ENCODE data around the gene AKR1B1. TPM values are rescaled to one million over a fixed set of nuclear protein-coding genes. Genes with fewer than 3 reads are reported as not detected.

Gene AKR1B1
- total and polyA plus RNA-seq, 9 of the 15 experiments (the other 6 are each of a cell fraction or from before 2014, with no cell fraction given) = 2.0 to 10.6 (median 6.2) TPM

DNA sequence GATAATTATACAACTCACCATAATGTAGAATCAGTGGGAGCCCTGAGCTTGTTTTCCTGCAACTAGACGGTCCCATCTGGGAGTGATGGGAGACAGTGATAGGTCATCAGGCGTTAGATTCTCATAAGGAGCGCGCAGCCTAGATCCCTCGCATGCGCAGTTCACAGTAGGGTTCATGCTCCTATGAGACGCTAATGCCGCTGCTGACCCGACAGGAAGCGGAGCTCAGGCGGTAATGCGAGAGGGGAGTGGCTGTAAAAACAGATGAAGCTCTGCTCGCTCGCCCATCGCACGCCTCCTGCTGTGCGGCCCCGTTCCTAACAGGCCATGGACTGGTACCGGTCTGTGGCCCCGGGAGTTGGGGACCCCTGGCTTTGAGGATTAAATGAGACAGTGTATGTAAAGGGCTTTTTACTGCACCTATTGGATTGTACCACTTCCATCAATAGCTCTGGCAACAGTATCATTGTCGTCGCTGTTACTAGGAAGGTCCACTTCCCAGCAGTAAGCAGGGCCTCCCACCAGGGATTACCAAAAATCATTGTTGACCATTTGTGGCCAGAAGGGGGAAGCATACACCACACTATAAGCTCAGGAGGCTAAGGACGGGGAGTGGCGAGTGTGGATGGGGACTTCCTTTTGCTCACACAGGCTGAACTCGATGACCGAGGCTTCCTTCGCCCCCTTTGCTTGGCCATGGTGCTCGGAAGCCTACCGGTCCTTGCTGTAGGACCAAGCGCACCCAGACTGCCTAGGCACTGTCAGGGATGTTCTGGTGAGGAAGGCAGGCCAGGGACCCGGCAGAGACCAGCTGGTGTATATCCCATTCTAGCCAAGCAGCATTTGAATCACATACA is 26.4 kb downstream of the AKR1B1 start (continued):
- TF ChIP-seq ZNF12 (CRISPR knock-in tag; IDR thresholded peaks at IDR 0.05) (no peak), GTF2E2 (tag; IDR thresholded peaks at IDR 0.05) (no peak), RB1 (IDR thresholded peaks at IDR 0.05; ENCODE audit: low read depth) (peak; percentile 53; the same call in 1 of the 2 replicates), NELFE (IDR thresholded peaks at IDR 0.05; ENCODE audit: insufficient read depth, insufficient read length) (no peak), NRF1 (conservative IDR thresholded peaks at IDR 0.05 in 1 of 2, IDR thresholded peaks at IDR 0.05 in 1 of 2) (peak; percentile 95 to 96), ZNF785 (CRISPR knock-in tag; IDR thresholded peaks at IDR 0.05) (no peak), MYNN (IDR thresholded peaks at IDR 0.05) (no peak), MYNN (CRISPR knock-in tag; IDR thresholded peaks at IDR 0.05) (no peak), CBFA2T3 (IDR thresholded peaks at IDR 0.05) (no peak), RCOR1 (IDR thresholded peaks at IDR 0.05; ENCODE audit: borderline replicate concordance in 1 of 2, low read depth in 2 of 2, low read length in 2 of 2) (no peak), RNF2 (IDR thresholded peaks at IDR 0.05) (no peak), ZNF436 (CRISPR knock-in tag; IDR thresholded peaks at IDR 0.05) (no peak), HDAC2 (IDR thresholded peaks at IDR 0.05) (no peak; the same call in 1 of the 2 replicates), NR4A1 (CRISPR knock-in tag; IDR thresholded peaks at IDR 0.05) (no peak), NR4A1 (tag; IDR thresholded peaks at IDR 0.05) (no peak), DPF2 (IDR thresholded peaks at IDR 0.05) (0 out of 2 replicates have a peak, but pooled peaks have one; percentile 28), TRIM24 (IDR thresholded peaks at IDR 0.05) (no peak), ZNF140 (CRISPR knock-in tag; IDR thresholded peaks at IDR 0.05) (no peak), ESRRA (IDR thresholded peaks at IDR 0.05; ENCODE audit: borderline replicate concordance, low read depth) (0 out of 2 replicates have a peak, but pooled peaks have one; percentile 47), HNRNPUL1 (IDR thresholded peaks at IDR 0.05; ENCODE audit: low read length) (no peak), GATAD2A (IDR thresholded peaks at IDR 0.05) (no peak), PHB2 (IDR thresholded peaks at IDR 0.05; ENCODE audit: low read depth) (no peak), ZNF324 (CRISPR knock-in tag; IDR thresholded peaks at IDR 0.05) (no peak), FOXK1 (CRISPR knock-in tag; IDR thresholded peaks at IDR 0.05; ENCODE audit: borderline replicate concordance) (no peak)
- TF ChIP-seq, protein P1, sequence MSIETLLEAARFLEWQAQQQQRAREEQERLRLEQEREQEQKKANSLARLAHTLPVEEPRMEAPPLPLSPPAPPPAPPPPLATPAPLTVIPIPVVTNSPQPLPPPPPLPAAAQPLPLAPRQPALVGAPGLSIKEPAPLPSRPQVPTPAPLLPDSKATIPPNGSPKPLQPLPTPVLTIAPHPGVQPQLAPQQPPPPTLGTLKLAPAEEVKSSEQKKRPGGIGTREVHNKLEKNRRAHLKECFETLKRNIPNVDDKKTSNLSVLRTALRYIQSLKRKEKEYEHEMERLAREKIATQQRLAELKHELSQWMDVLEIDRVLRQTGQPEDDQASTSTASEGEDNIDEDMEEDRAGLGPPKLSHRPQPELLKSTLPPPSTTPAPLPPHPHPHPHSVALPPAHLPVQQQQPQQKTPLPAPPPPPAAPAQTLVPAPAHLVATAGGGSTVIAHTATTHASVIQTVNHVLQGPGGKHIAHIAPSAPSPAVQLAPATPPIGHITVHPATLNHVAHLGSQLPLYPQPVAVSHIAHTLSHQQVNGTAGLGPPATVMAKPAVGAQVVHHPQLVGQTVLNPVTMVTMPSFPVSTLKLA (conservative IDR thresholded peaks at IDR 0.05) = peak in 1 of 2 experiments; percentile 59; a peak in 1 of 4 replicates
- TF ChIP-seq, protein P2, sequence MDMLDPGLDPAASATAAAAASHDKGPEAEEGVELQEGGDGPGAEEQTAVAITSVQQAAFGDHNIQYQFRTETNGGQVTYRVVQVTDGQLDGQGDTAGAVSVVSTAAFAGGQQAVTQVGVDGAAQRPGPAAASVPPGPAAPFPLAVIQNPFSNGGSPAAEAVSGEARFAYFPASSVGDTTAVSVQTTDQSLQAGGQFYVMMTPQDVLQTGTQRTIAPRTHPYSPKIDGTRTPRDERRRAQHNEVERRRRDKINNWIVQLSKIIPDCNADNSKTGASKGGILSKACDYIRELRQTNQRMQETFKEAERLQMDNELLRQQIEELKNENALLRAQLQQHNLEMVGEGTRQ (CRISPR knock-in tag; IDR thresholded peaks at IDR 0.05) = no peak
- TF ChIP-seq, protein P3, sequence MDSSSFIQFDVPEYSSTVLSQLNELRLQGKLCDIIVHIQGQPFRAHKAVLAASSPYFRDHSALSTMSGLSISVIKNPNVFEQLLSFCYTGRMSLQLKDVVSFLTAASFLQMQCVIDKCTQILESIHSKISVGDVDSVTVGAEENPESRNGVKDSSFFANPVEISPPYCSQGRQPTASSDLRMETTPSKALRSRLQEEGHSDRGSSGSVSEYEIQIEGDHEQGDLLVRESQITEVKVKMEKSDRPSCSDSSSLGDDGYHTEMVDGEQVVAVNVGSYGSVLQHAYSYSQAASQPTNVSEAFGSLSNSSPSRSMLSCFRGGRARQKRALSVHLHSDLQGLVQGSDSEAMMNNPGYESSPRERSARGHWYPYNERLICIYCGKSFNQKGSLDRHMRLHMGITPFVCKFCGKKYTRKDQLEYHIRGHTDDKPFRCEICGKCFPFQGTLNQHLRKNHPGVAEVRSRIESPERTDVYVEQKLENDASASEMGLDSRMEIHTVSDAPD (CRISPR knock-in tag; IDR thresholded peaks at IDR 0.05) = no peak
- TF ChIP-seq, protein P4, sequence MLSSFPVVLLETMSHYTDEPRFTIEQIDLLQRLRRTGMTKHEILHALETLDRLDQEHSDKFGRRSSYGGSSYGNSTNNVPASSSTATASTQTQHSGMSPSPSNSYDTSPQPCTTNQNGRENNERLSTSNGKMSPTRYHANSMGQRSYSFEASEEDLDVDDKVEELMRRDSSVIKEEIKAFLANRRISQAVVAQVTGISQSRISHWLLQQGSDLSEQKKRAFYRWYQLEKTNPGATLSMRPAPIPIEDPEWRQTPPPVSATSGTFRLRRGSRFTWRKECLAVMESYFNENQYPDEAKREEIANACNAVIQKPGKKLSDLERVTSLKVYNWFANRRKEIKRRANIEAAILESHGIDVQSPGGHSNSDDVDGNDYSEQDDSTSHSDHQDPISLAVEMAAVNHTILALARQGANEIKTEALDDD (IDR thresholded peaks at IDR 0.05) = no peak
